ENCODE results near the gene PSAP.

The PSAP gene

GRCh38 chr10:71805776-71806703, 45.0 kb downstream of the PSAP start:
- no peak for DNase-seq

- no peak for DNase-seq
Observed at GRCh38 chr10:71804077-71804476, 47.0 kb downstream of the PSAP start.

GRCh38 chr10:71802715-71803488, 48.1 kb downstream of the PSAP start:
- no peak for DNase-seq

GRCh38 chr10:71802235-71802634, 48.8 kb downstream of the PSAP start:
- no peak for DNase-seq

- no peak for DNase-seq
Observed at GRCh38 chr10:71801361-71801760, 49.7 kb downstream of the PSAP start.

- no peak for DNase-seq
Observed at GRCh38 chr10:71799608-71800453, 51.2 kb downstream of the PSAP start.

- DNase-seq: no peak
Observed at GRCh38 chr10:71799112-71799511, 51.9 kb downstream of the PSAP start.

- DNase-seq: no peak
Observed at GRCh38 chr10:71798308-71798624, 52.8 kb downstream of the PSAP start.

GRCh38 chr10:71797533-71798307, 53.3 kb downstream of the PSAP start:
- no peak for DNase-seq

- DNase-seq: no peak
Observed at GRCh38 chr10:71796749-71797405, 54.2 kb downstream of the PSAP start.

- DNase-seq: no peak
Observed at GRCh38 chr10:71795248-71795647, 55.8 kb downstream of the PSAP start.

- no peak for DNase-seq
Observed at GRCh38 chr10:71790749-71791440, 60.2 kb downstream of the PSAP start.

- DNase-seq: no peak
Observed at GRCh38 chr10:71789871-71790270, 61.2 kb downstream of the PSAP start.

- DNase-seq: no peak
Observed at GRCh38 chr10:71788954-71789353, 62.1 kb downstream of the PSAP start.

- no peak for DNase-seq
Observed at GRCh38 chr10:71784679-71785272, 66.3 kb downstream of the PSAP start.

- DNase-seq: no peak
Observed at GRCh38 chr10:71783917-71784678, 67.0 kb downstream of the PSAP start.

- DNase-seq: no peak
Observed at GRCh38 chr10:71782917-71783490, 68.0 kb downstream of the PSAP start.

- no peak for DNase-seq
Observed at GRCh38 chr10:71782221-71782916, 68.7 kb downstream of the PSAP start.

GRCh38 chr10:71780719-71781118, 70.3 kb downstream of the PSAP start:
- DNase-seq: no peak

Data from DMS79 treated with DMSO at 0.1 percent for 48 hours (cell line).